Measurements from ENCODE around the gene NECTIN4. TPM values are rescaled to one million over a fixed set of nuclear protein-coding genes. Genes with fewer than 3 reads are reported as not detected.

NECTIN4 gene
- 1 to 10 TPM in 1 of 2 donors, under 1 TPM in 1; 0.63 to 1.2 TPM for total RNA-seq
- 1.3 TPM for polyA plus RNA-seq (ENCODE audit: insufficient read depth, low read depth, low replicate concordance)
- long read RNA-seq, donor 1: 0 reads
- long read RNA-seq, donor 2: 0 reads

DNA sequence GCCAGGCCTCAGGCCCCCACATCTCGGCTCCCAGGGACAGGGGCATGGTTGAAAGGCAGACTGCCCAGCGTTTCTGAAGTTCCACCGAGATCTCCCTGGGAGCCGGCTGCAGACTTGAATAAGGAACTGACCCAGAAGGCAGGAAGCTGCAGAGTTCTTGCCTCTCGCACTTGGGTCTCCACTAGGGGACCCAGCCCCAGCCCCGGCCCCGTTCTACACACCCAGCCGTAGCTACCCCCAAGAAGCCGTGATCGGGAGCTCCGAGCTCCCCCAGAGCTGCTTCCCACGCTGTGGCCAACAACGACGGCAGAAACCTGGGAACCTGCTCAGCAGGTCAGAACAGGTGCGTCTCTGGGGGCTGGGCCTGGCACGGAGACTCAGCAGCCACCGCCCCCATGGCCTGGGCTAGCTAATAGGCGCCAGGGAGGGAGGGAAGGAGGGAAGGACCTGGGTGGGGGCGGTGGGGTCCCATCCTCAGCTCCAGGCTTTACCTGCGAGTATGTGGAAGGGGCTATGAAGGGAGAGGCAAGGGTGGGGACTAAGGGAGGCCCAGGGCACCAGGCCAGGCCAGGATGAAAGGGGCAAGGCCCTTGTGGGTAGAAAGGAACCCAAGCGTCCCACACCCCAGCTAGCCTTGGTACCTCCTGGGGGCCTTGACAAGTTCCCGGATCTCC lies at the start of gene NECTIN4:
Gene NECTIN4, minus strand, starts transcription at position 308 of the 674 bp plus-strand sequence. Its CDS starts 262 bp downstream, at position 46.
- Histone ChIP-seq H3K36me3 (ENCODE audit: low read depth, missing control alignments) (no peaks in the 10 kb centered on the region), H3K27me3 (no peaks in the 10 kb centered on the region), H3K27ac (no peak within 1 kb of the TSS), H3K9me3 (no peaks in the 10 kb centered on the region), H3K4me1 (no peaks in the 10 kb centered on the region), H3K4me3 (no peak within 1 kb of the TSS)
- WGBS, 2 donors: 73 to 89% methylated on average over 8 to 22 of the region's 22 CpGs
- intact Hi-C loops (cut with DNase I; ENCODE audit: low total_unique reads): no loop called here
- no peak for DNase-seq
- TF ChIP-seq, protein P1, sequence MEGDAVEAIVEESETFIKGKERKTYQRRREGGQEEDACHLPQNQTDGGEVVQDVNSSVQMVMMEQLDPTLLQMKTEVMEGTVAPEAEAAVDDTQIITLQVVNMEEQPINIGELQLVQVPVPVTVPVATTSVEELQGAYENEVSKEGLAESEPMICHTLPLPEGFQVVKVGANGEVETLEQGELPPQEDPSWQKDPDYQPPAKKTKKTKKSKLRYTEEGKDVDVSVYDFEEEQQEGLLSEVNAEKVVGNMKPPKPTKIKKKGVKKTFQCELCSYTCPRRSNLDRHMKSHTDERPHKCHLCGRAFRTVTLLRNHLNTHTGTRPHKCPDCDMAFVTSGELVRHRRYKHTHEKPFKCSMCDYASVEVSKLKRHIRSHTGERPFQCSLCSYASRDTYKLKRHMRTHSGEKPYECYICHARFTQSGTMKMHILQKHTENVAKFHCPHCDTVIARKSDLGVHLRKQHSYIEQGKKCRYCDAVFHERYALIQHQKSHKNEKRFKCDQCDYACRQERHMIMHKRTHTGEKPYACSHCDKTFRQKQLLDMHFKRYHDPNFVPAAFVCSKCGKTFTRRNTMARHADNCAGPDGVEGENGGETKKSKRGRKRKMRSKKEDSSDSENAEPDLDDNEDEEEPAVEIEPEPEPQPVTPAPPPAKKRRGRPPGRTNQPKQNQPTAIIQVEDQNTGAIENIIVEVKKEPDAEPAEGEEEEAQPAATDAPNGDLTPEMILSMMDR (IDR thresholded peaks at IDR 0.05): no peak
- TF ChIP-seq POLR2A (IDR thresholded peaks at IDR 0.05): no peak

DNA sequence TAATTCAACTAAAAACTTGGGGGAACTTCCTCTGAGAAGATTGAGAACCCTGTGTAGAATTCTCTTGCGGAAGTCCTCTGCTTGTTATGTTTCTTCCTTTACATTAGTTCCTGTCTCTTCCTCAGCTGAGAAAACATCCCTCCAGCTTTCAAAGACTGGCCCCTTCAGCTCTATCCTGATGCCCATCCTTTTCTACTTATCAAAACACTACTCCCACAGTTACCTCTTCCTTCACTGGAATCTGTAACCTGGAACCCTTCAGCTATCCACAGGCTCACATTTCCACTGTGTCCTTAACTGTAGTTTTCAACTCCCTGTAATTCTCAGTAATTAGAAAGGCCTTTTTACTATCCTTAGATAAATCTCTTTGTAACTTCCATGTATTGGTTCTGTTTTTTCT lies 49.1 kb upstream of the NECTIN4 start:
- H3K4me1 ChIP-seq: peaks cover 20% of the 10 kb centered on the region
- H3K36me3 ChIP-seq (ENCODE audit: low read depth, missing control alignments): no peaks in the 10 kb centered on the region
- intact Hi-C loops (cut with DNase I; ENCODE audit: low total_unique reads): no loop called here
- H3K4me3 ChIP-seq: no peak overlapping the region
- WGBS, 2 donors: 61 to 72% methylated on average over 1 of the region's 1 CpG
- H3K27ac ChIP-seq: peak overlapping the region in 1 of 2 donors; percentile 28
- no peaks in the 10 kb centered on the region for H3K27me3 ChIP-seq
- H3K9me3 ChIP-seq: no peaks in the 10 kb centered on the region
- DNase-seq: no peak
- no peak for TF ChIP-seq POLR2A (IDR thresholded peaks at IDR 0.05)
- TF ChIP-seq, protein P1 (IDR thresholded peaks at IDR 0.05): no peak

DNA sequence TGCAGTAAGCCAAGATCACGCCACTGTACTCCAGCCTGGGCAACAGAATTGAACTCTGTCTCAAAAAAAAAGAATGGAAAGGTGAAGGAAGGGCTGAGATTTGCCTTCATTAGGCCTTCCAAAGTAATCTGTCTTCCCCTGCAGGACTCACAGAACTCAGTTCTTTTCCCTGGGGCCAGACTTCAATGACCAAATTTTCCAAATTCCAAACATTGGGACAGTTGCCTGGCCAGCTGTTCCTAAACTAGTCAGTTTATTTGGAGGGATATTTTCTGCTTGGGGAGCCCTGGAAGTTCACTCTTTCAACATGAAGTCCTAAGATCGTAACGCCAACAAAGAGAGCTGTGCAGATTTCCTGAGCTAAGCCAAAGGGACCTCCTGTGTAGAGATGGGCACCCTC lies 48.5 kb upstream of the NECTIN4 start:
- H3K27ac ChIP-seq: peak overlapping the region in 1 of 2 donors; percentile 28
- 57 to 65% methylated on average over 3 of the region's 3 CpGs for whole genome bisulfite sequencing, 2 donors
- intact Hi-C loops (cut with DNase I; ENCODE audit: low total_unique reads): no loop called here

GRCh38 chr1:161133220-161133740 lies 43.9 kb upstream of the NECTIN4 start:
- intact Hi-C loops (cut with DNase I; ENCODE audit: low total_unique reads): no loop called here
- WGBS, 2 donors: 3 to 4% methylated on average over 11 of the region's 11 CpGs
- peaks cover 24% of the 10 kb centered on the region for H3K4me1 ChIP-seq
- no peak for TF ChIP-seq POLR2A (IDR thresholded peaks at IDR 0.05)
- TF ChIP-seq, protein P1 (IDR thresholded peaks at IDR 0.05): no peak
- H3K9me3 ChIP-seq: no peaks in the 10 kb centered on the region
- DNase-seq: no peak
- no peaks in the 10 kb centered on the region for H3K27me3 ChIP-seq
- peak overlapping the region; percentile 85 to 89 for H3K4me3 ChIP-seq
- no peaks in the 10 kb centered on the region for H3K36me3 ChIP-seq (ENCODE audit: low read depth, missing control alignments)
- H3K27ac ChIP-seq: peak overlapping the region; percentile 88 to 98

More for the DNA sequence above, 48.5 kb upstream of the NECTIN4 start:
- H3K4me3 ChIP-seq: no peak overlapping the region
- TF ChIP-seq, protein P1 (IDR thresholded peaks at IDR 0.05): no peak
- no peak for TF ChIP-seq POLR2A (IDR thresholded peaks at IDR 0.05)
- peaks cover 20% of the 10 kb centered on the region for H3K4me1 ChIP-seq
- no peaks in the 10 kb centered on the region for H3K9me3 ChIP-seq
- no peaks in the 10 kb centered on the region for H3K27me3 ChIP-seq
- H3K36me3 ChIP-seq (ENCODE audit: low read depth, missing control alignments): no peaks in the 10 kb centered on the region
- no peak for DNase-seq
